HG03520 (cell line): Measurements from ENCODE around the gene DUS3L.
"Not testable (repeated sequence)": the region's sequence is repeated elsewhere in the genome, so short reads cannot be mapped to it uniquely, and the experiment has no call there.

Experiments
- ATAC-seq: cut with Tn5 transposase; IDR thresholded peaks from one replicate; pipeline ENCODE4 v1.9.1; 2021; ENCODE audit warnings: mild to moderate bottlenecking, moderate library complexity; ENCODE audit not compliant: unreplicated experiment

DUS3L gene

DNA sequence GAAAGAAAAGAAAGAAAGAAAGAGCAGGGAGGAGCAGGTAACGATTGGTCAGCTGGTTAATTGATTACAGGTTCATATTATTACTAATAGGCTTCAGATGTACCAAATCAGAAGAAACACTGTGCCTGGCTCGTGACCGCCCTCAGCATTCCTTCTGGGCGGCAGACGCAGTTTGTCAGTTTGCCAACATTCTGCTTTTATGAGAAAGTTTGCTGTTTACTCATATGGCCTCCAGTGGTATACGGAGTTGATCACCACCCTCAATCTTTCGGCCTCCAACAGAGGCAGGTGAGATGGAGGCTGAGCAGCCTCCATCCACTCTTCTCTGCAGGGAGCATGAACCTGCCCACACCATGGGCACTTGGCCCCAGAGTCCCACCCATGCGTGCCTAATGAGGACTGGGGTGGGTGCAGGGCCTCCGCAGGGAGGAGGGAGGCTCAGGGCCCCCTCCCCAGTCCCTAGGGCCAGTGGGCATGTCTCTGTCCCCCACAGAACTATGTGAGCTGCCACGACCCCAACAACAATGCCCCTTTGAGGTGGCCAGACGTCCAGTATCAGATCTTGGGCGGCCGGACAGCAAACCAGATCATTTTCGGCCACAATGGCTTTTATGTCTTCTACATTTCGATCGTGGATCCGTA lies 15.2 kb downstream of the DUS3L start:
- ATAC-seq, result no peak

GRCh38 chr19:5774921-5775320 lies 16.0 kb downstream of the DUS3L start:
- ATAC-seq, result no peak

- ATAC-seq, result no peak
Observed at GRCh38 chr19:5773276-5773675, 17.7 kb downstream of the DUS3L start.

DNA sequence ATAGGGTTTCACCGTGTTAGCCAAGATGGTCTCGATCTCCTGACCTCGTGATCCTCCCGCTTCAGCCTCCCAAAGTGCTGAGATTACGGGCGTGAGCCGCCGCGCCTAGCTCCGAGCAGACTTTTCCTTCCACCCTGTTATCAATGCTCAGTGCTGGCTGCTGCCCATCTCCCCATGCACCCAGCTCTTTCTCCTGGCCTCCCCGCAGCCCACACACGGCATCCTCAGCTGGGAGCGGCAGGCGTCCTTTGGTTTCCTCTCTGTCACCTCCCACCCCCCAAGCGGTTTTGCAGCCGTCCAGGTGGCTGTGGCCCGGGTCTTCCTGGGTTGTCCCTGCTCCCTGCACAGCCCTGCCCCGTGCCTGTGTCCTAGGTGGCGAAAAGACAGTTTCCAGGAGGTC lies 18.5 kb downstream of the DUS3L start:
- no peak for ATAC-seq

GRCh38 chr19:5767949-5768348 lies 23.0 kb downstream of the DUS3L start:
- no peak for ATAC-seq

DNA sequence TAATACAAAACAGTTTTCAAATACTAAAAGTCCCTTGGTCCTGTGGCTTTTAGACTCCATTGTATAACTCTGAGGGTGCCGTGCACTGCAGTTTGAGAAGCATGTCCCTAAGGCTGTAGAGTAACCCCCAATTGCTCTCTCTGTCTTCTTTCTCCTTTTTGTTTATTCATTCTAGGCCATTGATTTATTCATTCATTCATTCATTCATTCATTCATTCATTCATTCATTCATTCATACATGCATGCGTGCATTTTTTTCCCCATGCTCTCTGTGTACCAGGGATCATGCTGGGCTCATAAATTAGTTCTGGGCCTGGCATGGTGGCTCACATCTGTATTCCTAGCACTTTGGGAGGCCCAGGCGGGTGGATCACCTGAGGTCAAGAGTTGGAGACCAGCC lies 25.7 kb downstream of the DUS3L start:
- ATAC-seq, result no peak

DNA sequence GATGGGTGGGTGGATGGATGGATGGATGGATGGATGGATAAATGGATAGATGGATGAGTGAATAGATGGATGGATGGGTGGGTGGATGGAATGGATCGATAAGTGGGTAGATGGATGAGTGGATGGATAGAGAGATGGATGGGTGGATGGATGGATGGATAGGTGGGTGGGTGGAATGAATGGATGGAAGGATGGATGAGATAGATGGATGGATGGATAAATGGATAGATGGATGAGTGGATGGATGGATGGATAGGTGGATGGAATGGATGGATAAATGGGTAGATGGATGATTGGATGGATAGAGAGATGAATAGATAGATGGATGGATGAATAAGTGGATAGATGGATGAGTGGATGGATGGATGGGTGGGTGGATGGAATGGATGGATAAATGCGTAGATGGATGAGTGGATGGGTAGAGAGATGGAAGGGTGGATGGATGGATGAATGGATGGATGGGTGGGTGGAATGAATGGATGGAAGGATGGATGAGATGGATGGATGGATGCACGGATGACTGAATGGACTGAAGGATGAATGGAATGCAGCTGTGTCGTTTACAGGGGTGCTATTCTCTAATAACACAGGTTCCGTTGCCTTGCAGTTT lies 28.2 kb downstream of the DUS3L start:
- no peak for ATAC-seq

- no peak for ATAC-seq
Observed at GRCh38 chr19:5753743-5754142, 37.2 kb downstream of the DUS3L start.

DNA sequence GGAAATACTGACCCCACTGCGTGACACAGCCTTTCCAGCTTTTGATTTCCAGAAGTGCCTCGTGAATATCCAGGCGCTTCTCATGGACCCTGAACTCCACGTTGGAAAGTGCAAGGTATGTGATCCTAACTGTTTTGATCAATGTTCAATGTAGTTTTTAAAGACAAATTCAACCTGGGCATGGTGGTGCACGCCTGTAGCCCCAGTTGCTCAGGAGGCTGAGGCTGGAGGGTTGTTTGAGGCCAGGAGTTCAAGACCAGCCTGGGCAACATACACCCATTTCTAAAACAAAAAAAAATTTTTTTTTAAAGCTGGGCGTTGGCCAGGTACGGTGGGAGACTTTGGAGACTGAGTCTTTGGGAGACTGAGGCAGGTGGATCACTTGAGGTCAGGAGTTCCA lies 39.3 kb downstream of the DUS3L start:
- ATAC-seq, result no peak

DNA sequence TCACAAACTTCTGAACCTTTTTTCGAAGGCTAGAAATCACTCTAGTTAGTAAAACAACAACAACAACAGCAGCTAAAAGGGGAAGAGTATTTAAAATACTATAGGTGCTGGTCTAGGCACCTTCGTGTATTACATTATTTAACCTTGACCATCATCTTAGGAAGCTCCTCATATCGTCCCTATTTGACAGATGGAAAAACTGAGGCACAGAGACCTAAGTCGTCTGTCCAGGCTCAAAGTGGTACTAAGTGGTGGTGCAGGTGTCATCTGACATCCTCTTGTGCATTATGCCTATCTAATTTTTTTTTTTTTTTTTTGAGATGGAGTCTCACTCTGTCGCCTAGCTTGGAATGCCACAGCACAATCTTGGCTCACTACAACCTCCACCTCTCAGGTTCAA lies 41.5 kb downstream of the DUS3L start:
- ATAC-seq, result no peak

- ATAC-seq, result not testable (repeated sequence)
Observed at GRCh38 chr19:5748920-5749319, 42.0 kb downstream of the DUS3L start.

GRCh38 chr19:5744999-5745398 lies 46.0 kb downstream of the DUS3L start:
- ATAC-seq, result not testable (repeated sequence)

DNA sequence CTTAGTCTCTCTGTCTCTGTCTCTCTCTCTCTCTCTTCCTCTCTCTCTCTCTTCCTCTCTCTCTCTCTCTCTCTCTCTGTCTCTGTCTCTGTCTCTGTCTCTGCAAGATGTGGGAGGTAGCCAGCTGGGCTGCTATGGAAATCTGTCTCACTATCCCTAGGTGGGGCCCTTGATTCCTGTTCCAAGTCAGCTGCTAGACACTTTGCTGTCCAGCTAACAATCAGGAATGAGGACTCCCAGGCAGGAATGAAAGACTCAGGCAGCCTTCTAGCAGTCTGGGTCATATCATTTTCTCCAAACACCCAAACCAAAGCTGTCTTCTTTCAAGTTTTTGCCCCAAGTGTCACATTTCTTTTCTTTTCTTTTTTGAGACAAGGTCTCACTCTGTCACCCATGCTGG lies 47.3 kb downstream of the DUS3L start:
- no peak for ATAC-seq

DNA sequence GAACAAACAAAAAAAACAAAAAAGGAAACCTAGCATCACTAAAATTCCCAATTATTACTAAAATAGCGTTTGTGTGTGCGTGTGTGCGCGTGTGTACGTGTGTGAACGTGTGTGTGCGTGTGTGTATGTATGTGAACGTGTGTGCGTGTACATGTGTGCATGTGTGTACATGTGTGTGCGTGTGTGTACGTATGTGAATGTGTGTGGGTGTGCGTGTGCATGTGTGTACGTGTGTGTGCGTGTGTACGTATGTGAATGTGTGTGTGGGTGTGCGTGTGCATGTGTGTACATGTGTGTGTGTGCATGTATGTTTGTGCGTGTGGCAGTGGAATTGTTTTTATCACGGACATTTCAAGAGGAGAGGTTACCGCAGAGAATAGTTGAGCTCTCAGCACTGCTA lies 48.9 kb downstream of the DUS3L start:
- no peak for ATAC-seq

GRCh38 chr19:5738423-5738822 lies 52.5 kb downstream of the DUS3L start:
- ATAC-seq, result no peak
